Astrocyte (in vitro differentiated cells and primary cell): ENCODE measurements around the gene SUGP2. TPM values are rescaled to one million over a fixed set of nuclear protein-coding genes. Genes with fewer than 3 reads are reported as not detected.

ENCODE experiments used
- DNase-seq: peaks from one replicate; pipeline ENCODE4 v3.0.0-alpha.2; 2010; ENCODE audit warnings: low read depth
- FAIRE-seq: peaks from 2 replicates; lab custom pipeline; 2011; peaks lifted over from hg19 to GRCh38; lab: Jason Lieb, UNC
- H2AFZ ChIP-seq: 2 replicates; pipeline ENCODE4 v1.6.0; 2012; ENCODE audit warnings: low read depth, low read length, inconsistent platforms
- H3K27ac ChIP-seq: 2 replicates; pipeline ENCODE4 v1.5.1; 2011; ENCODE audit warnings: low read depth, low read length, inconsistent platforms
- H3K27me3 ChIP-seq: 2 replicates; pipeline ENCODE4 v1.6.0; 2011; ENCODE audit warnings: low read length, inconsistent platforms; ENCODE audit not compliant: insufficient read depth
- H3K36me3 ChIP-seq: 2 replicates; pipeline ENCODE4 v1.5.1; 2011; ENCODE audit warnings: low read length, inconsistent platforms; ENCODE audit not compliant: insufficient read depth
- H3K4me1 ChIP-seq: 2 replicates; pipeline ENCODE4 v1.5.1; 2011; ENCODE audit warnings: low read length, inconsistent platforms; ENCODE audit not compliant: insufficient read depth
- H3K4me2 ChIP-seq: 2 replicates; pipeline ENCODE4 v1.6.0; 2012; ENCODE audit warnings: low read length, inconsistent platforms
- H3K4me3 ChIP-seq: 2 replicates; pipeline ENCODE4 v1.5.1; 2011; ENCODE audit warnings: low read depth, mild to moderate bottlenecking, low read length, inconsistent platforms; ENCODE audit not compliant: insufficient read depth
- H3K79me2 ChIP-seq: 2 replicates; pipeline ENCODE4 v1.6.0; 2012; ENCODE audit warnings: mild to moderate bottlenecking, low read length, inconsistent platforms; ENCODE audit not compliant: insufficient read depth
- H3K9ac ChIP-seq: 2 replicates; pipeline ENCODE4 v1.6.0; 2012; ENCODE audit warnings: mild to moderate bottlenecking, low read length, inconsistent platforms
- H3K9me3 ChIP-seq: 2 replicates; pipeline ENCODE4 v1.5.1; 2012; ENCODE audit warnings: low read depth, mild to moderate bottlenecking, low read length, inconsistent platforms; ENCODE audit not compliant: insufficient read depth
- H4K20me1 ChIP-seq: 2 replicates; pipeline ENCODE4 v1.6.0; 2012; ENCODE audit warnings: low read length, inconsistent platforms; ENCODE audit not compliant: insufficient read depth
- H3K27ac Mint-ChIP-seq: one replicate; pipeline ENCODE4 v1.8.0; 2021; ENCODE audit warnings: mild to moderate bottlenecking, mixed read lengths; ENCODE audit not compliant: unreplicated experiment
- H3K27me3 Mint-ChIP-seq: one replicate; pipeline ENCODE4 v1.8.0; 2021; ENCODE audit warnings: low read depth, mixed read lengths; ENCODE audit not compliant: unreplicated experiment
- H3K36me3 Mint-ChIP-seq: one replicate; pipeline ENCODE4 v1.8.0; 2021; ENCODE audit warnings: low read depth, mixed read lengths; ENCODE audit not compliant: unreplicated experiment
- H3K4me1 Mint-ChIP-seq: one replicate; pipeline ENCODE4 v1.8.0; 2021; ENCODE audit warnings: low read depth, mixed read lengths; ENCODE audit not compliant: unreplicated experiment
- H3K4me3 Mint-ChIP-seq: one replicate; pipeline ENCODE4 v1.8.0; 2021; ENCODE audit warnings: mild to moderate bottlenecking, moderate library complexity, mixed read lengths; ENCODE audit not compliant: unreplicated experiment
- H3K9me3 Mint-ChIP-seq: one replicate; pipeline ENCODE4 v1.8.0; 2021; ENCODE audit warnings: mild to moderate bottlenecking, mixed read lengths; ENCODE audit not compliant: unreplicated experiment
- CTCF ChIP-seq: IDR thresholded peaks from 2 replicates; pipeline ENCODE4 v1.5.1; 2011; ENCODE audit warnings: low read depth, mild to moderate bottlenecking, inconsistent platforms, low read length, moderate library complexity; ENCODE audit not compliant: insufficient read depth
- EZH2 ChIP-seq: IDR thresholded peaks from 2 replicates; pipeline ENCODE4 v1.6.1; 2012; ENCODE audit warnings: mild to moderate bottlenecking, low read length, inconsistent platforms; ENCODE audit not compliant: insufficient read depth
- total RNA-seq: library from RNA; stranded (reverse); gene quantifications from 2 replicates; pipeline ENCODE4 v1.2.1, GENCODE V29; 2021

The SUGP2 gene
- total RNA-seq, 1 donor from 2014 or later, result 77.6 TPM

- H3K27ac ChIP-seq, result no peak overlapping the region
- H2AFZ ChIP-seq, result no peak overlapping the region
- FAIRE-seq (no peak), DNase-seq (peak; percentile 33)
- H3K9ac ChIP-seq, result no peak overlapping the region
- no peak overlapping the region for H3K4me3 Mint-ChIP-seq
- no peak overlapping the region for H3K27ac Mint-ChIP-seq
- H3K4me1 ChIP-seq, result peaks cover 19% of the 10 kb centered on the region
- H3K27me3 ChIP-seq, result no peaks in the 10 kb centered on the region
- no peaks in the 10 kb centered on the region for H3K4me1 Mint-ChIP-seq
- H3K4me2 ChIP-seq, result no peak overlapping the region
- no peaks in the 10 kb centered on the region for H3K9me3 ChIP-seq
- H3K36me3 Mint-ChIP-seq, result no peaks in the 10 kb centered on the region
- no peak for TF ChIP-seq CTCF
- TF ChIP-seq EZH2, result no peak
- H3K9me3 Mint-ChIP-seq, result peaks cover 3% of the 10 kb centered on the region
- no peaks in the 10 kb centered on the region for H4K20me1 ChIP-seq
- no peaks in the 10 kb centered on the region for H3K36me3 ChIP-seq
- no peak overlapping the region for H3K4me3 ChIP-seq
- no peaks in the 10 kb centered on the region for H3K79me2 ChIP-seq
- H3K27me3 Mint-ChIP-seq, result peaks cover 7% of the 10 kb centered on the region
These were observed 65.8 kb downstream of the SUGP2 start for GRCh38 chr19:18967358-18968146.

- H4K20me1 ChIP-seq, result no peaks in the 10 kb centered on the region
- H3K79me2 ChIP-seq, result no peaks in the 10 kb centered on the region
- H3K4me3 ChIP-seq, result no peak overlapping the region
- no peak overlapping the region for H2AFZ ChIP-seq
- peak overlapping the region; percentile 41 for H3K27ac Mint-ChIP-seq
- no peak overlapping the region for H3K9ac ChIP-seq
- H3K4me1 Mint-ChIP-seq, result no peaks in the 10 kb centered on the region
- DNase-seq, result no peak
- no peaks in the 10 kb centered on the region for H3K36me3 ChIP-seq
- peaks cover 3% of the 10 kb centered on the region for H3K9me3 Mint-ChIP-seq
- peaks cover 12% of the 10 kb centered on the region for H3K4me1 ChIP-seq
- peaks cover 19% of the 10 kb centered on the region for H3K27me3 Mint-ChIP-seq
- H3K9me3 ChIP-seq, result peaks cover 3% of the 10 kb centered on the region
- H3K36me3 Mint-ChIP-seq, result no peaks in the 10 kb centered on the region
- no peak overlapping the region for H3K4me2 ChIP-seq
- TF ChIP-seq EZH2 (no peak), CTCF (no peak)
- no peak overlapping the region for H3K4me3 Mint-ChIP-seq
- FAIRE-seq, result no peak
- peaks cover 6% of the 10 kb centered on the region for H3K27me3 ChIP-seq
- no peak overlapping the region for H3K27ac ChIP-seq
These were observed 67.0 kb downstream of the SUGP2 start for GRCh38 chr19:18966307-18966706.

- Histone ChIP-seq H3K4me2 (no peak overlapping the region), H3K36me3 (no peaks in the 10 kb centered on the region), H4K20me1 (no peaks in the 10 kb centered on the region), H3K27ac (no peak overlapping the region), H3K27me3 (peaks cover 9% of the 10 kb centered on the region), H2AFZ (no peak overlapping the region), H3K79me2 (no peaks in the 10 kb centered on the region), H3K9me3 (peaks cover 3% of the 10 kb centered on the region), H3K4me3 (no peak overlapping the region), H3K9ac (no peak overlapping the region), H3K4me1 (peaks cover 6% of the 10 kb centered on the region)
- FAIRE-seq (no peak), DNase-seq (no peak)
- Mint-ChIP-seq H3K27ac (no peak overlapping the region), H3K4me3 (no peak overlapping the region), H3K27me3 (peaks cover 24% of the 10 kb centered on the region), H3K36me3 (no peaks in the 10 kb centered on the region), H3K9me3 (peaks cover under 1% of the 10 kb centered on the region), H3K4me1 (no peaks in the 10 kb centered on the region)
- TF ChIP-seq EZH2 (no peak), CTCF (no peak)
These were observed 69.2 kb downstream of the SUGP2 start for GRCh38 chr19:18964121-18964520.
